Measurements from ENCODE around the gene AUTS2. TPM values are rescaled to one million over a fixed set of nuclear protein-coding genes. Genes with fewer than 3 reads are reported as not detected.

The AUTS2 gene
- total RNA-seq, 1 donor from 2014 or later: 94.1 TPM

GRCh38 chr7:70578131-70578530, 979.9 kb downstream of the AUTS2 start:
- Mint-ChIP-seq H3K27me3 (peaks cover 22% of the 10 kb centered on the region), H3K27ac (no peak overlapping the region), H3K4me3 (no peak overlapping the region), H3K4me1 (ENCODE audit: unreplicated experiment) (peaks cover 34% of the 10 kb centered on the region), H3K9me3 (no peaks in the 10 kb centered on the region), H3K36me3 (peaks cover 6% of the 10 kb centered on the region)
- no peak for TF ChIP-seq CTCF (conservative IDR thresholded peaks at IDR 0.05)
- DNase-seq (ENCODE audit: extremely low spot score, unreplicated experiment): no peak

DNA sequence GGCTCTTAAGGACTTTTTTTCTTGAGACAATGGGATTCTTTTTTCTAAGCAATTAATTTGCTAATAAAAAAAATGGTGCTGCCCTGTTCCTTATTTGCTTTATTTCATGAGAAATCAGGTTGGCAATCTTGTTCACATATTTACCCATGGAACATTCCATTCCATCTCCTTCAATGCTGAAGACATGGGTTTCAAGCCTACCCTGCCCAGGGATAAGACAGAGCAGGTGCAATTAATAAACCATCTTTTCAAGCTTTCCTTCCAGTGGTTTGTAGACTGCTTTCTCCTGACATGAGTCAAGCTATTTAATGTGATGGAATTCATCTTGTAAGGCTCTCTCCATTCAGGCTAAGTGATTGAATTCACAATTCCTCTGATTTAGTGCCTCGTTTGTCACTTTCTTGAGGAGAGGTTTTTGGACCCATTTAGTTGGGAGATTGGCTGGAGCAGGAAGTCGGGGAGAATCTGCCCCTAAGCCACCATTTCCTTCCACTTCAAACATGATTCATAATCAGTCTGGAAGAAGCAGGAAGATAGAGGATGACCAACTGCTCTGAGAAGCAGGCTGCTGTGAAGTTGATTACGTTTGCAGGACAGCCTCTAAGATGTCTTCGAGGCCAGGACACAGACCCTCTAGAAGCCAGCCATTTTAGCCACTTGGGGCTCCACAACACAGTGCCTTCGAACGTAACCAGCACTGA, 981.3 kb downstream of the AUTS2 start:
- Mint-ChIP-seq H3K27me3 (peaks cover 18% of the 10 kb centered on the region), H3K27ac (peak overlapping the region; percentile 48), H3K4me1 (ENCODE audit: unreplicated experiment) (peaks cover 41% of the 10 kb centered on the region), H3K36me3 (peaks cover 3% of the 10 kb centered on the region), H3K9me3 (no peaks in the 10 kb centered on the region), H3K4me3 (peak overlapping the region; percentile 6)
- no peak for DNase-seq (ENCODE audit: extremely low spot score, unreplicated experiment)
- no peak for TF ChIP-seq CTCF (conservative IDR thresholded peaks at IDR 0.05)

GRCh38 chr7:70580161-70580560, 981.9 kb downstream of the AUTS2 start:
- Mint-ChIP-seq H3K36me3 (peaks cover 3% of the 10 kb centered on the region), H3K27ac (no peak overlapping the region), H3K9me3 (no peaks in the 10 kb centered on the region), H3K4me1 (ENCODE audit: unreplicated experiment) (peaks cover 42% of the 10 kb centered on the region), H3K27me3 (peaks cover 18% of the 10 kb centered on the region), H3K4me3 (no peak overlapping the region)
- DNase-seq (ENCODE audit: extremely low spot score, unreplicated experiment): no peak
- no peak for TF ChIP-seq CTCF (conservative IDR thresholded peaks at IDR 0.05)

DNA sequence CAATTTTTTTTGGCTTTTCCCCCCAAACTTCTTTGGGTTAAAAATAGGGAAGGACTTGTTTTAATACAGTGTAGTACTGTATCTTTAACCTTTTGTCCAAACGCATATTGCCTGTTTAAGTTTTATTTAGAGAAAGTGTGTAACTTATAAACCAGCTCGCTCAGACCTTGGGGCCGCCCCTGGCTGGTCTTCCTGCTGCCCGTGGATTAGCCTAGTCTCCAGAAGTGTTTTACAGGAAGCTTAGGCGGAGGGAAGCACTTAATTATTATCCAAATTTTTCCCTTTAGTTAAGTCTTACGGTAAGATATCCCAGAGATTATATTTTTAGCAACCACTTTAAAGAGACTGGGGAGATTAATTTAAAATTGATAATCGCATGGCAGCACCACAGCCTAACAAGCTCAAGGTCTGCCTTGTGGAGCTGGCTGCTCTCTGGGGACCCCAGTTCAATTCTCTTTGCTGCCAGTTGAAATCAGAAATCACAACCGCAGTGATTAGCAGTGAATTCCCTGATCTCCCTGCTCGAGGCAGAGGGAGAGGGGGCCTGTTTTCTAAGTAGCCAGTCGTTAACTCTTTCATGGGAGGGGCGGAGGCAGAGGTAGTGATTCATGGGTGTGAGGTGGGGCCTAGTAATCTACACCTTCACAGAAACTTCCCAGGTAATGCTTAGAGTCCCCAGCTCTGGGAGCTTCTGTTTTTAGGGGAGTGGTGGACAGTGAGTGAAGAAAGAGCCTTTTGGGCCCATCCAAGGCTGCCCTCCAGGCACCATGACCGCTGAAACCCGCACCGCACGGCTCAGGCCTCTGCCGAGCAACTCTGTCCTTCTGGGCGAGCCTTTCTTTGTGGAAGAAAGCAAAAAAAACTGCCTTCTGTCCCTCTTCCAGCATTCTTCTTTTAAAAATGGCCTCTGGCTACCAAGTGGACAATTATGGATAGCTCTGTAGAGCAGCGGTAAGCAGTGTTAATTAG, 984.9 kb downstream of the AUTS2 start:
- peaks cover 46% of the 10 kb centered on the region for H3K4me1 Mint-ChIP-seq (ENCODE audit: unreplicated experiment)
- DNase-seq (ENCODE audit: extremely low spot score, unreplicated experiment): no peak
- peak overlapping the region; percentile 40 for H3K4me3 Mint-ChIP-seq
- no peak for TF ChIP-seq CTCF (conservative IDR thresholded peaks at IDR 0.05)
- peaks cover 22% of the 10 kb centered on the region for H3K27me3 Mint-ChIP-seq
- peak overlapping the region; percentile 50 for H3K27ac Mint-ChIP-seq
- H3K36me3 Mint-ChIP-seq: no peaks in the 10 kb centered on the region
- H3K9me3 Mint-ChIP-seq: no peaks in the 10 kb centered on the region

DNA sequence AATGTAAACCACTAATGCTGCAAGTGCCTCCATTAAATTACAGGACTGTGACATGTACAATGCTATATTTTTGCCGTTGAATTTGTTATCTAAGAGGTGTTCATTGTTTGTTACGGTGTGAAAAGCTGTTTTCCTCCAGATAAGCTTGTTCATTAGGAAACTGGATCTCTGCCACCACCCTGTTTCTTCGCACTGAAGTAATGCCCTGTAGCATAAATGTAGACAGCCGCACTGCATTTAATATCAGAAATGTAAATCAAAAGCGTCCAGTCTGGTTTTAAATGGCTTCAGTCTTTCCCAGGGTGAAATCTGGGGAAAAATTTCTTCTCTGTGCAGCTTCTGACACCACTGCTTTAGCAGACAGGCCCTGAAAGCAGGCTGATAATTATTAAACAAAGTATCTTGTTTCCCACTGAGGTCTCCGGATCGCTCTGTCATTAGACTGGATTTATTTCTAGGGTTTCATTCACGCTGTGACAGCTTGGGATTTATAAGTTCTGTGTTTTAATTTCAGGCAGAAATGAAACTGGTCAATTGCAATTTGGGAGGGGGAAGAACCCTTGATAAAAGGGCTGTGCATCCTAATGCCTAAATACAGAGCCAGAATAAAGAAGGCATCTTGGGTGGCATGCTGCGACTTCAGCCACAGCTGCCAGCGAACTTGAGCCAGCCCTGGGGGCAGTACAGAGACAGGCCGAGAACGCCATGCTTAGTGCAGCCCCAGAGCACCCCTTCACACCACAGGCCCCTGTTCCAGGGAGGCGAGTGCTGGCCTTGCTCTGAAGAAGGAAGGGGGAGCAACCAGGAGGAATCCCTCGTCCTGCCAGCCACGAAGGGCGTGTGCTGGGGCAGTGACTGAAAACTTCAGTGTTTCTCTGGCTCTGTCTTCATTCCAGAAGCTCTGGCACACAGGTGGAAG, 985.9 kb downstream of the AUTS2 start:
- DNase-seq (ENCODE audit: extremely low spot score, unreplicated experiment): no peak
- Mint-ChIP-seq H3K27ac (peak overlapping the region; percentile 35), H3K27me3 (peaks cover 22% of the 10 kb centered on the region), H3K4me3 (peak overlapping the region; percentile 40), H3K36me3 (no peaks in the 10 kb centered on the region), H3K9me3 (no peaks in the 10 kb centered on the region), H3K4me1 (ENCODE audit: unreplicated experiment) (peaks cover 55% of the 10 kb centered on the region)
- no peak for TF ChIP-seq CTCF (conservative IDR thresholded peaks at IDR 0.05)
